Peyer's patch (tissue), 4 donors: ENCODE results near the gene ANKRD13C.

Experiments used
- CTCF ChIP-seq, 6 experiments: fragments of 450-650 bp in 4 of 6; fragments of 200-600 bp in 2 of 6; sonication (generic) in 1 of 6; IDR thresholded peaks; one replicate each; pipeline ENCODE4 v1.5.1; 2017 to 2019; ENCODE audit warnings: antibody characterized with exemption in 6 of 6, mild to moderate bottlenecking in 3 of 6, moderate library complexity in 1 of 6
- POLR2A ChIP-seq, 2 donors: fragments of 450-650 bp; IDR thresholded peaks; one replicate each; pipeline ENCODE4 v1.5.1; 2017; ENCODE audit warnings: antibody characterized with exemption in 2 of 2, mild to moderate bottlenecking in 2 of 2, moderate library complexity in 2 of 2

GRCh38 chr1:70227439-70227838 is 127.1 kb downstream of the ANKRD13C start:
- TF ChIP-seq POLR2A (IDR thresholded peaks at IDR 0.05) = no peak
- TF ChIP-seq CTCF (IDR thresholded peaks at IDR 0.05) = no peak
